K562 treated with DMSO at 1 percent for 24 hours (cell line): ENCODE measurements around the gene ACTN3. TPM values are rescaled to one million over a fixed set of nuclear protein-coding genes. Genes with fewer than 3 reads are reported as not detected.

Experiments used
- total RNA-seq: library from RNA; unstranded; fragments of 300-600 nt; gene quantifications from 2 replicates; pipeline ENCODE4 v1.2.3, GENCODE V29; 2022; ENCODE audit warnings: low read depth; ENCODE audit not compliant: insufficient read depth

ACTN3 gene
- not detected in 2 replicates for total RNA-seq

DNA sequence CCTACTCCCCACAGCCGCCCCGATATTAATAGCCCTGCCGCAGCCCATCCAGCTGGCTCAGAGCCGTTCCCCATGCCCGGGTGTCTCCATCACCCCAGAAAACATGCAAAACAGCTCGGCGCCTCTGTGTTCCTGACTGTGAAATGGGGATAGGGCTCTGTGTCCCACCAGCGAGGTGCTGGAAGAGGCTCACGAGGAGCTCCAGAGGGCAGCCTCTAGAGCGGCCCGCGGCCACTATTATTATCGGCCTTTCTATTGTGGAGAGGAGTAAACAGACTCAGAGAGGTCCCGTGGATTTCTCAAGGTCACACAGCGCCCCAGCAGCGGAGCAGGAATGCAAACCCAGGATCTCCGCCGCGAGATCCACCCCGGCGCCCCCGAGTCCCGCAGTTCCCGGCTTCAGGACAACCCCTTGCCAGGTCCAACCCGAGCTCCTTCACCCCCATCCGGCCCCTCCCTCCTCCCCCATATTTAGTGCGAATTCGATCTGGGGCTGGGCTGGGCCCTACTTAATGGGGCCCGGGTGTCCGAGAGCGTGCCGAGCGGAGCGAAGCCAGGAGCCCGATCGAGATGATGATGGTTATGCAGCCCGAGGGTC lies at the start of gene ACTN3:
ACTN3 (plus strand) TSS at position 536 of the 598 bp plus-strand sequence; CDS start at position 571, 35 bp downstream.

GRCh38 chr11:66510271-66510989 lies 36.3 kb upstream of the ACTN3 start, which contains the start of gene BBS1:
Gene BBS1, plus strand, starts transcription at chr11:66510635. Its CDS starts 25 bp downstream, at chr11:66510660.

GRCh38 chr11:66545701-66546367 lies 869 bp upstream of the ACTN3 start, which contains the start of gene ZDHHC24:
Gene ZDHHC24, minus strand, starts transcription at chr11:66546048. Its CDS starts 45 bp downstream, at chr11:66546003.

DNA sequence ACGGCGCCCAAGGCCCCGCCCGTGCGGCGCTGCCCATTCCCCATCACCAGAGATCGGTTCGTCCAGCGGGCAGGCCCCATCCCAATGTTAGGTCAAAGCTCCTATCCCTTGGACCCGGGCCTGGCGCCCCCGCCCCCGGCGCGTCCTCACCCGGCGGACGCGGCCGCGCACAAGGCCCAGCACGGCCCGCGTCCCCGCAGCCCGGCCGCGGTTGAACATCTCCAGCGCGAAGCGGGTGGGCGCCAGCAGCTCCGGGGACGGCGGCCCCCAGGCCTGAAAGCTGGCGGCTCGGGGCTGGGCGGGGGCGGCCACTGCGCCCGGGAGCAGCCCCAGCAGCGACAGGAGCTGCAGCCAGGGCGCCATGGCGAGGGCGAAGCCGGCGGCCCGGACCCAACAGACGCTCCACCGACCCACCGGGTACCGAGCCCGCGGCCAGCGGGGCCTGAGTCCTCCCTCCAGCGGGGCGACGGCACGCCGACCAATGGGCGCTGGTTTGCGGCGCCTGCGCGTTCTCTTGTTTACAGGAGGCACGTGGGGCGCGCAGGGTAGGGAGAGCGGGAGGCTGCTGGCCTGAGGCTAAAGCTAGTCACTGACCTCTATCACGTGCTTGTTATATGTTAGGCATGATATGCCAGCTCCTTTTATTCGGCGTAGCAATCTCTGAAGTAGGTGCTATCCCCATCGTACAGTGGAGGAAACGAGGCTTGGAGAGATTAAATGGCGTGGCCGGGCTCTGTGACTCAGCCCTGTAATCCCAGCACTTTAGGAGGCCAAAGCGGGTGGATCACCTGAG lies 21.6 kb downstream of the ACTN3 start, which contains the start of gene CTSF:
CTSF (minus strand) TSS at position 483 of the 793 bp plus-strand sequence; CDS start at position 363, 120 bp downstream.

DNA sequence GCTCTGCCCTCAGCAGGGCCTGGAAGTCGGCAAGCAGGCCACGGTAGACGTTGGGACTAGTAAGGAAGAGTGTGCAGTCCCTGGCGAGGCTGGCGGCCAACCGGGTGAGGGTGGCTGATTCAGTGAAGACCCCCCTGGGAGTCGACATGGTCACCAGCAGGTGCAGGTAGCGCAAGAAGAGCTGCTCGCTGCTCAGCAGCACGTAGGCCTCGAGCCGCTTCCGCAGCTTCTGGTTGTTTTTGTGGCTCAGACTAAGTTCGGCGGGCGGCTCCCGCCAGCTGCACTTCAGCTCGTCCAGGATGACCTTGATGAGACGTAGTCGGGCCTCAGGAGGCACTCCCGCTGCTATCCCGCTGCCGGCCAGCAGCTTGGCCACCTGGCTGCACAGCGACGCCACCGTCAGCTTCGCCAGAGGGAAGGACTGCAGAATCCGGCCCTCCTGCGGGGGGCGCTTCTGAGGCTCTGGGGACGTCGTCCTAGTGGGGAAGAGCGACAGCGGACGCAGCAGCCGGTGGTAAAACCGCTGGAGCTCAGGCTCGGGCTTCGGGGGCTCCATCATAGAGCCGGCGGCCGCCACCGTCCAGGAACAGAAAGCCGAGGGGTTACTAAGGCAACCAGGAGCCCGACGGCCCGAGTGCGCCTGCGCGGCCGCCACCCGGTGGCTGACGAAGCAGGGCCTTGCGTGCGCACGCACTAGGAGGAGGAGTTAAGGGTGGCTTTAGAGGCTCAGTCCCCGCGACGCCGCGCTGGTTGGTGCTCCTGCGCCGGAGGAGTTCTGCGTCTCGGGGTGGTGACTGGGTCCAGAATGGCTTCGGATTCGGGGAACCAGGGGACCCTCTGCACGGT lies 46.0 kb downstream of the ACTN3 start, which contains the start of the genes CCDC87 and CCS:
CCDC87 (minus strand) TSS at position 607 of the 846 bp plus-strand sequence; CDS start at position 559, 48 bp downstream.
CCS (plus strand) TSS at position 729 of the 846 bp plus-strand sequence; CDS start at position 806, 77 bp downstream.

Other genes starting within 250 kb of the ACTN3 start
- not detected in 2 replicates for gene CD248, start 229.9 kb upstream of the ACTN3 start, total RNA-seq
- gene RIN1, start 210.5 kb upstream of the ACTN3 start, total RNA-seq, result 1.1 TPM in 2 replicates
- 65.5 and 66.8 TPM in 2 replicates for gene BRMS1, start 201.8 kb upstream of the ACTN3 start, total RNA-seq
- 38.5 and 42.0 TPM in 2 replicates for gene B4GAT1, start 199.3 kb upstream of the ACTN3 start, total RNA-seq
- gene SLC29A2, start 175.1 kb upstream of the ACTN3 start, total RNA-seq, result 14.6 and 18.1 TPM in 2 replicates
- gene NPAS4, start 125.9 kb upstream of the ACTN3 start, total RNA-seq, result not detected in 2 replicates
- 43.7 and 47.1 TPM in 2 replicates for gene MRPL11, start 108.1 kb upstream of the ACTN3 start, total RNA-seq
- gene PELI3, start 80.0 kb upstream of the ACTN3 start, total RNA-seq, result 8.3 and 8.6 TPM in 2 replicates
- 58.7 and 69.0 TPM in 2 replicates for gene DPP3, start 66.5 kb upstream of the ACTN3 start, total RNA-seq
- 12.5 and 13.9 TPM in 2 replicates for gene BBS1, start 36.3 kb upstream of the ACTN3 start, total RNA-seq
- gene ZDHHC24, start 855 bp upstream of the ACTN3 start, total RNA-seq, result 14.7 and 14.8 TPM in 2 replicates
- 26.6 and 29.9 TPM in 2 replicates for gene CTSF, start 21.7 kb downstream of the ACTN3 start, total RNA-seq
- 0.21 and 0.36 TPM in 2 replicates for gene CCDC87, start 46.2 kb downstream of the ACTN3 start, total RNA-seq
- gene CCS, start 46.3 kb downstream of the ACTN3 start, total RNA-seq, result 40.9 and 51.1 TPM in 2 replicates
- gene RBM14, start 69.7 kb downstream of the ACTN3 start, total RNA-seq, result 77.5 and 83.1 TPM in 2 replicates
- gene RBM4, start 91.8 kb downstream of the ACTN3 start, total RNA-seq, result 108 and 113 TPM in 2 replicates
- 19.3 and 20.0 TPM in 2 replicates for gene RBM4B, start 131.0 kb downstream of the ACTN3 start, total RNA-seq
- 16.2 and 19.8 TPM in 2 replicates for gene SPTBN2, start 182.3 kb downstream of the ACTN3 start, total RNA-seq